SK-N-SH treated with all-trans-retinoic acid at 6 μM for 48 hours (cell line): Measurements from ENCODE around the gene GPR137C.

Experiments used
- ISL1 ChIP-seq: fragments of 250-450 bp; sonication (Bioruptor Pico); IDR thresholded peaks from 2 replicates; pipeline ENCODE4 v2.1.2; 2022; ENCODE audit warnings: mild to moderate bottlenecking, moderate library complexity
- PATZ1 ChIP-seq: fragments of 250-450 bp; sonication (Bioruptor Pico); IDR thresholded peaks from 2 replicates; pipeline ENCODE4 v1.8.0; 2020; ENCODE audit warnings: mild to moderate bottlenecking, moderate library complexity, borderline replicate concordance
- PPARA ChIP-seq: fragments of 250-450 bp; sonication (Bioruptor Pico); IDR thresholded peaks from 2 replicates; pipeline ENCODE4 v1.5.0; 2020; ENCODE audit warnings: mild to moderate bottlenecking, borderline replicate concordance
- TCF4 ChIP-seq: fragments of 250-450 bp; sonication (Bioruptor Pico); IDR thresholded peaks from 2 replicates; pipeline ENCODE4 v1.8.0; 2021; ENCODE audit warnings: mild to moderate bottlenecking, moderate library complexity, borderline replicate concordance
- ZFP3 ChIP-seq: fragments of 250-450 bp; sonication (Bioruptor Pico); IDR thresholded peaks from 2 replicates; pipeline ENCODE4 v1.5.0; 2020; ENCODE audit warnings: mild to moderate bottlenecking, moderate library complexity

- no peak for TF ChIP-seq PPARA (CRISPR knock-in tag)
- TF ChIP-seq ZFP3 = no peak
- no peak for TF ChIP-seq PATZ1 (CRISPR knock-in tag)
- TF ChIP-seq ISL1 (CRISPR knock-in tag) = no peak
- no peak for TF ChIP-seq TCF4 (CRISPR knock-in tag)
Observed at GRCh38 chr14:52553002-52553670, 500 bp downstream of the GPR137C start.
